GM12878 (cell line): ENCODE measurements around the gene IGFBP6. TPM values are rescaled to one million over a fixed set of nuclear protein-coding genes. Genes with fewer than 3 reads are reported as not detected.

ENCODE experiments used
- ATAC-seq: fragments of 200-7000 bp; cut with Tn5 transposase; 3 replicates; pipeline ENCODE4 v1.9.1; 2020; ENCODE audit warnings: mild to moderate bottlenecking, moderate library complexity
- BruUV-seq: library from RNA; stranded (reverse); fragments of 400-500 nt; replicated peaks from 2 replicates; lab custom pipeline; 2021; lab: Mats Ljungman, UMichigan
- CTCF ChIA-PET: fragments of 300-600 bp; sonication (Branson Sonifier 250); formaldehyde crosslinking; extraction: SDS; loops from one replicate; lab custom pipeline; 2021; ENCODE audit warnings: inconsistent platforms; lab: Yijun Ruan, JAX
- POLR2A ChIA-PET: fragments of 350-600 bp; formaldehyde crosslinking; extraction: SDS; loops from one replicate; lab custom pipeline; 2021; ENCODE audit warnings: inconsistent platforms; lab: Charles Lee
- RAD21 ChIA-PET: fragments of 300-600 bp; sonication (Branson Sonifier 250); formaldehyde crosslinking; loops from one replicate; lab custom pipeline; 2023; ENCODE audit warnings: antibody characterized with exemption; ENCODE audit not compliant: unreplicated experiment; lab: Charles Lee
- SMC1A ChIA-PET: fragments of 300-600 bp; sonication (Branson Sonifier 250); formaldehyde crosslinking; loops from one replicate; lab custom pipeline; 2023; ENCODE audit not compliant: unreplicated experiment, uncharacterized antibody; lab: Charles Lee
- DNase-seq: peaks from one replicate; pipeline ENCODE4 v3.0.0-alpha.2; 2011; ENCODE audit warnings: low read depth, low spot score
- FAIRE-seq: peaks from 3 replicates; lab custom pipeline; 2011; peaks lifted over from hg19 to GRCh38; lab: Jason Lieb, UNC
- H2AFZ ChIP-seq: 2 replicates; pipeline ENCODE4 v1.6.0; 2011; ENCODE audit warnings: low read depth, low read length, control low read depth; ENCODE audit not compliant: control insufficient read depth
- H3K27ac ChIP-seq: 2 replicates; pipeline ENCODE4 v1.5.1; 2011; ENCODE audit warnings: control low read depth; ENCODE audit not compliant: control insufficient read depth, insufficient read depth
- H3K27me3 ChIP-seq, 2 experiments: replicated peaks in 1 of 2; 2 replicates each; pipeline versions ENCODE4 v1.6.0 to v1.6.1; 2011; ENCODE audit warnings: low read length in 1 of 2; ENCODE audit not compliant: control insufficient read depth in 2 of 2, insufficient read depth in 2 of 2
- H3K36me3 ChIP-seq, 2 experiments: 2 replicates each; pipeline ENCODE4 v1.5.1; 2011; ENCODE audit warnings: low read length in 1 of 2; ENCODE audit not compliant: control insufficient read depth in 2 of 2, insufficient read depth in 2 of 2
- H3K4me1 ChIP-seq: 2 replicates; pipeline ENCODE4 v1.6.1; 2011; ENCODE audit warnings: mild to moderate bottlenecking, low read length, moderate library complexity, mixed read lengths; ENCODE audit not compliant: control insufficient read depth, insufficient read depth
- H3K4me2 ChIP-seq: 2 replicates; pipeline ENCODE4 v1.6.0; 2011; ENCODE audit warnings: control low read depth; ENCODE audit not compliant: control insufficient read depth, insufficient read depth
- H3K4me3 ChIP-seq: fragments of 200-600 bp; sonication (generic); 2 replicates; pipeline ENCODE4 v1.5.1; 2016
- H3K79me2 ChIP-seq: 2 replicates; pipeline ENCODE4 v1.6.0; 2011; ENCODE audit warnings: low read length; ENCODE audit not compliant: control insufficient read depth, insufficient read depth
- H3K9ac ChIP-seq: 2 replicates; pipeline ENCODE4 v1.8.0; 2011; ENCODE audit warnings: low read length, control low read depth, mixed read lengths; ENCODE audit not compliant: control insufficient read depth, insufficient read depth
- H3K9me3 ChIP-seq: replicated peaks from 3 replicates; pipeline ENCODE4 v1.5.1; 2011; ENCODE audit warnings: mild to moderate bottlenecking, low read length; ENCODE audit not compliant: control insufficient read depth, insufficient read depth
- H4K20me1 ChIP-seq: 2 replicates; pipeline ENCODE4 v1.6.0; 2011; ENCODE audit not compliant: control insufficient read depth, insufficient read depth
- EZH2 ChIP-seq: IDR thresholded peaks from 2 replicates; pipeline ENCODE4 v1.6.1; 2012; ENCODE audit warnings: low read depth, mild to moderate bottlenecking, control low read depth, inconsistent platforms, low read length, borderline replicate concordance; ENCODE audit not compliant: control insufficient read depth
- HCFC1 ChIP-seq: fragments of 150-350 bp; IDR thresholded peaks from 2 replicates; pipeline ENCODE4 v1.6.1; 2014; ENCODE audit warnings: low read length
- IKZF1 ChIP-seq: fragments of 450-650 bp; conservative IDR thresholded peaks from 2 replicates; pipeline ENCODE4 v1.6.1; 2017; ENCODE audit warnings: antibody characterized with exemption, mild to moderate bottlenecking
- IRF5 ChIP-seq: fragments of 450-650 bp; IDR thresholded peaks from 2 replicates; pipeline ENCODE4 v1.6.1; 2017; ENCODE audit warnings: borderline replicate concordance
- KDM1A ChIP-seq: fragments of 200-600 bp; sonication (generic); IDR thresholded peaks from 2 replicates; pipeline ENCODE4 v1.6.1; 2016; ENCODE audit warnings: borderline replicate concordance
- MYB ChIP-seq: fragments of 150-350 bp; IDR thresholded peaks from 2 replicates; pipeline ENCODE4 v1.6.1; 2014; ENCODE audit warnings: mild to moderate bottlenecking, low read depth, low read length, borderline replicate concordance
- PBX3 ChIP-seq: IDR thresholded peaks from 2 replicates; pipeline ENCODE4 v1.6.1; 2011; ENCODE audit warnings: mild to moderate bottlenecking, low read depth, low read length, moderate library complexity; ENCODE audit not compliant: insufficient replicate concordance
- POU2F2 ChIP-seq: IDR thresholded peaks from 3 replicates; pipeline ENCODE4 v1.6.1; 2011; ENCODE audit warnings: low read depth, mild to moderate bottlenecking, low read length, borderline replicate concordance
- RUNX3 ChIP-seq: IDR thresholded peaks from 2 replicates; pipeline ENCODE4 v1.6.1; 2012; ENCODE audit warnings: low read length, inconsistent platforms
- SMAD5 ChIP-seq: IDR thresholded peaks from 2 replicates; pipeline ENCODE4 v1.6.1; 2016; ENCODE audit warnings: antibody characterized with exemption, low read depth
- SPI1 ChIP-seq: IDR thresholded peaks from 2 replicates; pipeline ENCODE4 v1.6.1; 2011; ENCODE audit warnings: low read depth, mild to moderate bottlenecking, low read length, moderate library complexity, borderline replicate concordance; ENCODE audit not compliant: insufficient read depth
- SREBF2 ChIP-seq: IDR thresholded peaks from 2 replicates; pipeline ENCODE4 v1.6.1; 2012; ENCODE audit warnings: mild to moderate bottlenecking, low read length
- TCF12 ChIP-seq: IDR thresholded peaks from 2 replicates; pipeline ENCODE4 v1.6.1; 2011; ENCODE audit warnings: low read depth, mild to moderate bottlenecking, low read length
- ZNF207 ChIP-seq: fragments of 450-650 bp; IDR thresholded peaks from 2 replicates; pipeline ENCODE4 v1.6.1; 2014; ENCODE audit warnings: antibody characterized with exemption, mild to moderate bottlenecking, borderline replicate concordance
- ZNF592 ChIP-seq: fragments of 450-650 bp; IDR thresholded peaks from 2 replicates; pipeline ENCODE4 v1.6.1; 2017; ENCODE audit warnings: mild to moderate bottlenecking, moderate library complexity
- WGBS: methylation state at CpG from one replicate; pipeline ENCODE4 v1.1.6; 2016; ENCODE audit warnings: low lambda C conversion rate; ENCODE audit not compliant: insufficient replicate concordance, insufficient coverage; ENCODE audit errors: missing lambda C conversion rate; 5-methylcytosine and 5-hydroxymethylcytosine counted together
- in situ Hi-C: fragments of 300-500 bp; cut with MboI; formaldehyde crosslinking; loops from 9 replicates; pipeline ENCODE4 v1.14.3; 2018; ENCODE audit warnings: mixed read lengths
- intact Hi-C: fragments of 100-400 bp; cut with micrococcal nuclease; formaldehyde crosslinking; loops from one replicate; pipeline ENCODE4 v1.14.2; 2022; ENCODE audit not compliant: unreplicated experiment
- polyA plus RNA-seq, 11 experiments: library from polyadenylated mRNA; depleted of rRNA in 4 of 11; unstranded in 6 of 11; stranded (reverse) in 5 of 11; fragments of >200 nt; fragmentation: Nextera tagmentation in 4 of 11; fragmentation: Illumina TruSeq in 1 of 11; extraction: Ambion mirVana in 4 of 11; extraction: Trizol in 1 of 11; gene quantifications; 1 replicate in 1 of 11; 2 replicates in 10 of 11; pipeline versions ENCODE4 v1.2.1 to v1.2.3, GENCODE V29; 2011 to 2016; ENCODE audit warnings: inconsistent platforms in 2 of 11, missing spikeins in 2 of 11, low read depth in 1 of 11
- total RNA-seq, 4 experiments: library from RNA; depleted of rRNA in 3 of 4; stranded (reverse); fragments of >200 nt in 3 of 4; fragmentation: Illumina TruSeq in 1 of 4; extraction: Trizol in 1 of 4; gene quantifications; 2 replicates each; pipeline versions ENCODE4 v1.2.1 to v1.2.3, GENCODE V29; 2013 to 2021

The IGFBP6 gene
- total and polyA plus RNA-seq, 10 of the 15 experiments (the other 5 are each of a cell fraction or from before 2014, with no cell fraction given), result 0.09 to 0.87 (median 0.56) TPM; not detected in 3

GRCh38 chr12:53093777-53094393 lies 3.6 kb upstream of the IGFBP6 start:
- no TSS peak for BruUV-seq
- Histone ChIP-seq H3K27me3 (peaks cover 0 to 3% of the 10 kb centered on the region in 2 experiments; a peak in 3 of 4 replicates), H3K4me3 (no peak overlapping the region), H3K27ac (no peak overlapping the region), H3K4me2 (no peak overlapping the region), H2AFZ (0 out of 2 replicates have a peak overlapping the region, but pooled peaks have one; percentile 29), H3K36me3 (no peaks in the 10 kb centered on the region), H3K9ac (no peak overlapping the region), H4K20me1 (no peaks in the 10 kb centered on the region), H3K4me1 (peaks cover 6% of the 10 kb centered on the region), H3K9me3 (no peaks in the 10 kb centered on the region), H3K79me2 (no peaks in the 10 kb centered on the region)
- 47% methylated on average over 6 of the region's 6 CpGs for WGBS
- FAIRE-seq, result no peak
- POLR2A ChIA-PET, result interaction anchor here (0.7 to 1.9 kb wide), 3 partner anchors 9 to 32 kb away, joined by 4 to 7 read pairs (median 4); partner anchors contain the start of gene SOAT2
- in situ Hi-C loops, result no loop called here
- intact Hi-C loops, result no loop called here
- RAD21 ChIA-PET, result interaction anchor here (0.6 kb wide), 1 partner anchor 66 kb away, joined by 3 read pairs; no protein-coding TSS in a partner anchor
- SMC1A ChIA-PET, result interaction anchor here (0.6 to 1.7 kb wide), 5 partner anchors 15 to 89 kb away, joined by 3 to 13 read pairs (median 4); partner anchors contain the start of gene SPRYD3
- peak; percentile 68 for ATAC-seq
- no peak for DNase-seq
- CTCF ChIA-PET, result interaction anchor here (0.9 to 11.8 kb wide), 4 partner anchors 9 to 40 kb away, joined by 3 to 177 read pairs (median 14); partner anchors contain the start of gene SPRYD3
- no peak for TF ChIP-seq EZH2
- 0 out of 2 replicates have a peak, but pooled peaks have one; percentile 6 for TF ChIP-seq IKZF1
- TF ChIP-seq RUNX3, result 0 out of 2 replicates have a peak, but pooled peaks have one; percentile 8
- TF ChIP-seq POU2F2, result no peak
- no peak for TF ChIP-seq PBX3
- no peak for TF ChIP-seq SMAD5
- no peak for TF ChIP-seq KDM1A
- no peak for TF ChIP-seq IRF5
- TF ChIP-seq ZNF207, result no peak
- no peak for TF ChIP-seq TCF12
- TF ChIP-seq SREBF2, result no peak
- no peak for TF ChIP-seq MYB
- peak; percentile 67 for TF ChIP-seq SPI1
- no peak for TF ChIP-seq ZNF592
- TF ChIP-seq HCFC1, result no peak
